WTC11 (cell line): ENCODE data around the gene ARHGAP10. TPM values are rescaled to one million over a fixed set of nuclear protein-coding genes. Genes with fewer than 3 reads are reported as not detected.

Experiments used
- ATAC-seq: fragments of 200-7000 bp; cut with Tn5 transposase; 2 replicates; pipeline ENCODE4 v1.10.0; 2021; ENCODE audit warnings: mild to moderate bottlenecking, moderate library complexity
- CTCF ChIA-PET: fragments of 300-600 bp; sonication (Branson Sonifier 250); formaldehyde crosslinking; loops from one replicate; lab custom pipeline; 2021; ENCODE audit warnings: antibody characterized with exemption; lab: Charles Lee
- POLR2A ChIA-PET: fragments of 350-600 bp; sonication (Branson Sonifier 250); formaldehyde crosslinking; loops from one replicate; lab custom pipeline; 2021; ENCODE audit warnings: antibody characterized with exemption; lab: Charles Lee
- DNase-seq: peaks from one replicate; pipeline ENCODE4 v3.0.0; 2021; ENCODE audit warnings: low spot score
- H3K27ac Mint-ChIP-seq: 2 replicates; pipeline ENCODE4 v1.8.0; 2021; ENCODE audit warnings: mixed read lengths
- H3K27me3 Mint-ChIP-seq: 2 replicates; pipeline ENCODE4 v1.8.0; 2021; ENCODE audit warnings: low read depth, mild to moderate bottlenecking, moderate library complexity, mixed read lengths
- H3K36me3 Mint-ChIP-seq: 2 replicates; pipeline ENCODE4 v1.8.0; 2021; ENCODE audit warnings: mixed read lengths
- H3K4me1 Mint-ChIP-seq: 2 replicates; pipeline ENCODE4 v1.8.0; 2022; ENCODE audit warnings: mixed read lengths
- H3K4me3 Mint-ChIP-seq: 2 replicates; pipeline ENCODE4 v1.8.0; 2021; ENCODE audit warnings: mild to moderate bottlenecking, moderate library complexity, mixed read lengths
- H3K9me3 Mint-ChIP-seq: 2 replicates; pipeline ENCODE4 v1.8.0; 2021; ENCODE audit warnings: mixed read lengths
- ATF3 ChIP-seq: sonication (generic); formaldehyde crosslinking; conservative IDR thresholded peaks from 2 replicates; pipeline ENCODE4 v1.8.1; 2022; ENCODE audit warnings: mild to moderate bottlenecking, missing genetic modification reagents
- CBFB ChIP-seq: sonication (generic); formaldehyde crosslinking; IDR thresholded peaks from 2 replicates; pipeline ENCODE4 v1.8.1; 2022; ENCODE audit warnings: mild to moderate bottlenecking, low read depth, missing genetic modification reagents
- ESRRA ChIP-seq: sonication (generic); formaldehyde crosslinking; IDR thresholded peaks from 2 replicates; pipeline ENCODE4 v1.8.1; 2022; ENCODE audit warnings: mild to moderate bottlenecking, missing genetic modification reagents, borderline replicate concordance
- MLX ChIP-seq: sonication (generic); formaldehyde crosslinking; IDR thresholded peaks from 2 replicates; pipeline ENCODE4 v1.8.1; 2023; ENCODE audit warnings: mild to moderate bottlenecking, missing genetic modification reagents, moderate library complexity
- NR1H2 ChIP-seq: sonication (generic); formaldehyde crosslinking; IDR thresholded peaks from 2 replicates; pipeline ENCODE4 v1.9.0; 2021; ENCODE audit warnings: mild to moderate bottlenecking, moderate library complexity, missing genetic modification reagents
- OVOL2 ChIP-seq: fragments of 250-450 bp; sonication (Bioruptor Pico); IDR thresholded peaks from 2 replicates; pipeline ENCODE4 v1.9.0; 2021; ENCODE audit warnings: mild to moderate bottlenecking, borderline replicate concordance
- RELA ChIP-seq: sonication (generic); formaldehyde crosslinking; IDR thresholded peaks from 2 replicates; pipeline ENCODE4 v1.8.1; 2022; ENCODE audit warnings: missing genetic modification reagents, mild to moderate bottlenecking, borderline replicate concordance
- SP1 ChIP-seq: sonication (generic); formaldehyde crosslinking; conservative IDR thresholded peaks from 2 replicates; pipeline ENCODE4 v1.8.1; 2022; ENCODE audit warnings: missing genetic modification reagents
- USF2 ChIP-seq: sonication (generic); formaldehyde crosslinking; IDR thresholded peaks from 2 replicates; pipeline ENCODE4 v1.8.1; 2023; ENCODE audit warnings: mild to moderate bottlenecking, missing genetic modification reagents, moderate library complexity
- ZNF138 ChIP-seq: sonication (generic); formaldehyde crosslinking; conservative IDR thresholded peaks from 2 replicates; pipeline ENCODE4 v1.8.1; 2022; ENCODE audit warnings: mild to moderate bottlenecking, moderate library complexity, missing genetic modification reagents
- ZNF219 ChIP-seq: sonication (generic); formaldehyde crosslinking; IDR thresholded peaks from 2 replicates; pipeline ENCODE4 v1.8.0; 2023; ENCODE audit warnings: missing genetic modification reagents, mild to moderate bottlenecking, borderline replicate concordance
- ZNF263 ChIP-seq: sonication (generic); formaldehyde crosslinking; IDR thresholded peaks from 2 replicates; pipeline ENCODE4 v1.8.1; 2022; ENCODE audit warnings: low read depth, mild to moderate bottlenecking, moderate library complexity, missing genetic modification reagents
- ZNF281 ChIP-seq: sonication (generic); formaldehyde crosslinking; IDR thresholded peaks from 2 replicates; pipeline ENCODE4 v1.8.0; 2023; ENCODE audit warnings: mild to moderate bottlenecking, missing genetic modification reagents
- ZNF317 ChIP-seq: sonication (generic); formaldehyde crosslinking; IDR thresholded peaks from 2 replicates; pipeline ENCODE4 v1.8.1; 2023; ENCODE audit warnings: low read depth, mild to moderate bottlenecking, moderate library complexity, missing genetic modification reagents, borderline replicate concordance
- ZNF396 ChIP-seq: fragments of 250-450 bp; sonication (Bioruptor Pico); IDR thresholded peaks from 2 replicates; pipeline ENCODE4 v1.8.0; 2021; ENCODE audit warnings: mild to moderate bottlenecking, moderate library complexity, borderline replicate concordance
- ZNF423 ChIP-seq: fragments of 250-450 bp; sonication (Bioruptor Pico); IDR thresholded peaks from 2 replicates; pipeline ENCODE4 v2.1.2; 2022; ENCODE audit warnings: mild to moderate bottlenecking, moderate library complexity
- total RNA-seq: library from RNA; stranded (reverse); gene quantifications from 3 replicates; pipeline ENCODE4 v1.2.3, GENCODE V29; 2021
- TF ChIP-seq, protein P1 (sequence below): fragments of 250-450 bp; sonication (Bioruptor Pico); IDR thresholded peaks from 2 replicates; pipeline ENCODE4 v1.9.0; 2021; ENCODE audit warnings: mild to moderate bottlenecking
- TF ChIP-seq, protein P2 (sequence below): fragments of 250-450 bp; sonication (Bioruptor Pico); IDR thresholded peaks from 2 replicates; pipeline ENCODE4 v1.9.0; 2021; ENCODE audit warnings: moderate library complexity, mild to moderate bottlenecking, inconsistent platforms, borderline replicate concordance
- TF ChIP-seq, protein P3 (sequence below): sonication (generic); formaldehyde crosslinking; conservative IDR thresholded peaks from 2 replicates; pipeline ENCODE4 v1.8.1; 2023; ENCODE audit warnings: mild to moderate bottlenecking, low read depth, missing genetic modification reagents, moderate library complexity
- TF ChIP-seq, protein P4 (sequence below): sonication (generic); formaldehyde crosslinking; IDR thresholded peaks from 2 replicates; pipeline ENCODE4 v1.8.0; 2022; ENCODE audit warnings: mild to moderate bottlenecking, missing genetic modification reagents

ARHGAP10 gene
- total RNA-seq, 1 experiment from 2014 or later = 9.6 TPM

DNA sequence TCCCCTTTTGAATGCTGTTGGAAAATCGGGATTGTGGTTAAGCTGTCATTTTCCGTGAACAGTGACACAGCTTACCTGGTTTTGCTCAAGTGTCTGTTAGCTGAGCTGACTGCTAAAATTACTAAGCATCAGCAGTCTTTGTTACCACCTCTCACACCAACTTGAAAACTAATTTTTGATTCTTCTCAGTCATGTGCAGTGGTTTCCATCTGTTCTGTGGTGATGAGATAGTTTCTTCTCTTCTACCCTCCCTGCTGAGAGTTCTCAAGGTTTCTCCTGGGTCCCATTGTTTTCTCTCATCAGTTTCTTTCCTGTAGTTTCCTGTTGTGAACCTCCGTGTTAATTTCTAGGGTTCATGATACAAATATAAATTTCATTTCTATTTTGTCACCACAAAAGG lies 225.6 kb downstream of the ARHGAP10 start:
- CTCF ChIA-PET = interaction anchor here (0.5 kb wide), 1 partner anchor 8 kb away, joined by 3 read pairs; no protein-coding TSS in a partner anchor

More for the DNA sequence above, 225.6 kb downstream of the ARHGAP10 start:
- no peak for TF ChIP-seq OVOL2
- no peak for TF ChIP-seq ATF3 (CRISPR knock-in tag)
- no peak for TF ChIP-seq SP1
- no peak for TF ChIP-seq ZNF263 (CRISPR knock-in tag)
- TF ChIP-seq ZNF396 (CRISPR knock-in tag) = no peak
- TF ChIP-seq NR1H2 (CRISPR knock-in tag) = no peak
- TF ChIP-seq MLX (CRISPR knock-in tag) = no peak
- TF ChIP-seq ZNF317 = no peak
- TF ChIP-seq, protein P1, sequence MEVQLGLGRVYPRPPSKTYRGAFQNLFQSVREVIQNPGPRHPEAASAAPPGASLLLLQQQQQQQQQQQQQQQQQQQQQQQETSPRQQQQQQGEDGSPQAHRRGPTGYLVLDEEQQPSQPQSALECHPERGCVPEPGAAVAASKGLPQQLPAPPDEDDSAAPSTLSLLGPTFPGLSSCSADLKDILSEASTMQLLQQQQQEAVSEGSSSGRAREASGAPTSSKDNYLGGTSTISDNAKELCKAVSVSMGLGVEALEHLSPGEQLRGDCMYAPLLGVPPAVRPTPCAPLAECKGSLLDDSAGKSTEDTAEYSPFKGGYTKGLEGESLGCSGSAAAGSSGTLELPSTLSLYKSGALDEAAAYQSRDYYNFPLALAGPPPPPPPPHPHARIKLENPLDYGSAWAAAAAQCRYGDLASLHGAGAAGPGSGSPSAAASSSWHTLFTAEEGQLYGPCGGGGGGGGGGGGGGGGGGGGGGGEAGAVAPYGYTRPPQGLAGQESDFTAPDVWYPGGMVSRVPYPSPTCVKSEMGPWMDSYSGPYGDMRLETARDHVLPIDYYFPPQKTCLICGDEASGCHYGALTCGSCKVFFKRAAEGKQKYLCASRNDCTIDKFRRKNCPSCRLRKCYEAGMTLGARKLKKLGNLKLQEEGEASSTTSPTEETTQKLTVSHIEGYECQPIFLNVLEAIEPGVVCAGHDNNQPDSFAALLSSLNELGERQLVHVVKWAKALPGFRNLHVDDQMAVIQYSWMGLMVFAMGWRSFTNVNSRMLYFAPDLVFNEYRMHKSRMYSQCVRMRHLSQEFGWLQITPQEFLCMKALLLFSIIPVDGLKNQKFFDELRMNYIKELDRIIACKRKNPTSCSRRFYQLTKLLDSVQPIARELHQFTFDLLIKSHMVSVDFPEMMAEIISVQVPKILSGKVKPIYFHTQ (CRISPR knock-in tag) = no peak
- no peak for TF ChIP-seq ZNF281 (CRISPR knock-in tag)
- TF ChIP-seq ESRRA (CRISPR knock-in tag) = no peak
- TF ChIP-seq ZNF423 (CRISPR knock-in tag) = no peak
- TF ChIP-seq ZNF219 = no peak
- TF ChIP-seq, protein P2, sequence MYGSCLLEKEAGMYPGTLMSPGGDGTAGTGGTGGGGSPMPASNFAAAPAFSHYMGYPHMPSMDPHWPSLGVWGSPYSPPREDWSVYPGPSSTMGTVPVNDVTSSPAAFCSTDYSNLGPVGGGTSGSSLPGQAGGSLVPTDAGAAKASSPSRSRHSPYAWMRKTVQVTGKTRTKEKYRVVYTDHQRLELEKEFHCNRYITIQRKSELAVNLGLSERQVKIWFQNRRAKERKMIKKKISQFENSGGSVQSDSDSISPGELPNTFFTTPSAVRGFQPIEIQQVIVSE (CRISPR knock-in tag) = no peak
- TF ChIP-seq CBFB = no peak
- no peak for TF ChIP-seq USF2 (CRISPR knock-in tag)
- no peak for TF ChIP-seq RELA
- TF ChIP-seq, protein P3, sequence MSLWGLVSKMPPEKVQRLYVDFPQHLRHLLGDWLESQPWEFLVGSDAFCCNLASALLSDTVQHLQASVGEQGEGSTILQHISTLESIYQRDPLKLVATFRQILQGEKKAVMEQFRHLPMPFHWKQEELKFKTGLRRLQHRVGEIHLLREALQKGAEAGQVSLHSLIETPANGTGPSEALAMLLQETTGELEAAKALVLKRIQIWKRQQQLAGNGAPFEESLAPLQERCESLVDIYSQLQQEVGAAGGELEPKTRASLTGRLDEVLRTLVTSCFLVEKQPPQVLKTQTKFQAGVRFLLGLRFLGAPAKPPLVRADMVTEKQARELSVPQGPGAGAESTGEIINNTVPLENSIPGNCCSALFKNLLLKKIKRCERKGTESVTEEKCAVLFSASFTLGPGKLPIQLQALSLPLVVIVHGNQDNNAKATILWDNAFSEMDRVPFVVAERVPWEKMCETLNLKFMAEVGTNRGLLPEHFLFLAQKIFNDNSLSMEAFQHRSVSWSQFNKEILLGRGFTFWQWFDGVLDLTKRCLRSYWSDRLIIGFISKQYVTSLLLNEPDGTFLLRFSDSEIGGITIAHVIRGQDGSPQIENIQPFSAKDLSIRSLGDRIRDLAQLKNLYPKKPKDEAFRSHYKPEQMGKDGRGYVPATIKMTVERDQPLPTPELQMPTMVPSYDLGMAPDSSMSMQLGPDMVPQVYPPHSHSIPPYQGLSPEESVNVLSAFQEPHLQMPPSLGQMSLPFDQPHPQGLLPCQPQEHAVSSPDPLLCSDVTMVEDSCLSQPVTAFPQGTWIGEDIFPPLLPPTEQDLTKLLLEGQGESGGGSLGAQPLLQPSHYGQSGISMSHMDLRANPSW (CRISPR knock-in tag) = no peak
- no peak for TF ChIP-seq ZNF138 (CRISPR knock-in tag)
- TF ChIP-seq, protein P4, sequence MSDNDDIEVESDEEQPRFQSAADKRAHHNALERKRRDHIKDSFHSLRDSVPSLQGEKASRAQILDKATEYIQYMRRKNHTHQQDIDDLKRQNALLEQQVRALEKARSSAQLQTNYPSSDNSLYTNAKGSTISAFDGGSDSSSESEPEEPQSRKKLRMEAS (CRISPR knock-in tag) = no peak
- H3K9me3 Mint-ChIP-seq = no peaks in the 10 kb centered on the region
- H3K27me3 Mint-ChIP-seq = no peaks in the 10 kb centered on the region
- H3K27ac Mint-ChIP-seq = peak overlapping the region; percentile 74; the same call in 1 of the 2 replicates
- DNase-seq (no peak), ATAC-seq (no peak)
- no peaks in the 10 kb centered on the region; the same call in 1 of the 2 replicates for H3K36me3 Mint-ChIP-seq
- H3K4me1 Mint-ChIP-seq = peaks cover 50% of the 10 kb centered on the region
- no peak overlapping the region; the same call in 1 of the 2 replicates for H3K4me3 Mint-ChIP-seq
- POLR2A ChIA-PET = no interaction called here
